HG03097 (cell line): ENCODE data around the gene ABHD15.

Source experiments
- ATAC-seq: cut with Tn5 transposase; IDR thresholded peaks from one replicate; pipeline ENCODE4 v1.9.1; 2021; ENCODE audit not compliant: unreplicated experiment, low FRiP score

ABHD15 gene

DNA sequence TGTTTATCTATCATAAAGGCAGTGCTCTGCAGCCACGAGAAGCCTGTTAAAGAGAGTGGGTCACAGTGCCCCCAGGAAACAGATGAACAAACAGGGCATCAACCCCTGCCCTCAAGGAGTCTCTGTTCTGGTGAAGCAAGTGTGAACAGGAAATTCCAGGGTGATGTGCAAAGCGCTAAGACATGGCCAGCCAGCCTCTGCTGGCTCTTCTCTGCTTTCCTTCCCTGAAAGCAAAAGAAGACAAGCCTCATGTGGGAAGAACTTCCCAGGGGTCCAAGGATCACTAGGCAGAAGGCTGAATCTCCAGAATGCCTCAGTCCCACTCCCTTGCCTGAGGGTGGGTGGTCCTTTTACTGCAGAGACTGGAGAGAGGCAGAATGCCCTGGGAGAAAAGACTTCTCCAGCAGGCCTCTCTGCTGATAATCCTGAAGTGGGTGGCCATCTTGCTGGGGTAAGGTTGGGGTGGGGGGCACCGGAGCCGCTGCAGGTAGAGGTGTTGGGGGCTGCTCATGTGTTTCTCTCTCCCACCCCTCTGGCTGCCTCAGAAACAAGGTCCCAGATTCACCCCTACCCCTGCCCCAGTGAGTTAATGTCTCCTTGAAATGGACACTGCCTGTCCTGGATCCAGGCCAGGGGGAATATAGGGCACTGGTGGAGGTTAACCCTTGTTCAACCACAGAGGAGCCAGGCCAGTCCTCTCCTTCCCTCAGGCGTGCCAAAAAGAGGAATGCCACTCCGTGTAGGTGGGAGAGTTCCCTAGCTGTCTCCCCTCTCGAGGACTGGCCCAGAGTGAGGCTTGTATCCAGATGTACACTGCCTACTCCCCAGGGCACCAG lies 28.5 kb upstream of the ABHD15 start:
- ATAC-seq = no peak

DNA sequence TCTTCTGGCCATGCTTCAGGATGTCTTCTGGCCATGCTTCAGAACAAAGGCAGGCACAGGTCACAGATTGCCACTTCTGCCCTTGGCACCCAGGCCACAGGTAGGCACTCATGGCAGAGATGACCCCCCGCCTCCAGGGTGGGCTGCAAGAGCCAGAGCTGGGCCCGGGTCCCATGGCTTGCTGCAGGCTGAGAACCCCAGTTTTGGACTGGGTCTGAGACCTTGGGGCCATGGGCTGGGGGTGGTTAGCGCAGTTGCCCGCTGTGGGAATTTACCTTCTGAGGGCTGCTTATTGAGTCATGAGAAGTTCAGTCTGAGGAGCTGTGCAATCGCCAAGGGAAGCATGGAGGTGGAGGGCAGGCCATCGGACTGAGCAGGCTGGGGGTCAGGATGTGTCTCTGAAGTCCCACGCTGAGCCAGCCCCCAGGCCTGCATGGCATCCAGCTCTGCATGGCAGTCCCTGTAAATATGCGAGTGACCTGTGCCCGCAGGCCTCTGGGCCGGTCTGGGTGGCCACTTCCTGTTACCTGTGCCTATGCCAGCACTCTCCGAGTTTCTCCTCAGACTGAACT lies 27.8 kb upstream of the ABHD15 start:
- no peak for ATAC-seq

DNA sequence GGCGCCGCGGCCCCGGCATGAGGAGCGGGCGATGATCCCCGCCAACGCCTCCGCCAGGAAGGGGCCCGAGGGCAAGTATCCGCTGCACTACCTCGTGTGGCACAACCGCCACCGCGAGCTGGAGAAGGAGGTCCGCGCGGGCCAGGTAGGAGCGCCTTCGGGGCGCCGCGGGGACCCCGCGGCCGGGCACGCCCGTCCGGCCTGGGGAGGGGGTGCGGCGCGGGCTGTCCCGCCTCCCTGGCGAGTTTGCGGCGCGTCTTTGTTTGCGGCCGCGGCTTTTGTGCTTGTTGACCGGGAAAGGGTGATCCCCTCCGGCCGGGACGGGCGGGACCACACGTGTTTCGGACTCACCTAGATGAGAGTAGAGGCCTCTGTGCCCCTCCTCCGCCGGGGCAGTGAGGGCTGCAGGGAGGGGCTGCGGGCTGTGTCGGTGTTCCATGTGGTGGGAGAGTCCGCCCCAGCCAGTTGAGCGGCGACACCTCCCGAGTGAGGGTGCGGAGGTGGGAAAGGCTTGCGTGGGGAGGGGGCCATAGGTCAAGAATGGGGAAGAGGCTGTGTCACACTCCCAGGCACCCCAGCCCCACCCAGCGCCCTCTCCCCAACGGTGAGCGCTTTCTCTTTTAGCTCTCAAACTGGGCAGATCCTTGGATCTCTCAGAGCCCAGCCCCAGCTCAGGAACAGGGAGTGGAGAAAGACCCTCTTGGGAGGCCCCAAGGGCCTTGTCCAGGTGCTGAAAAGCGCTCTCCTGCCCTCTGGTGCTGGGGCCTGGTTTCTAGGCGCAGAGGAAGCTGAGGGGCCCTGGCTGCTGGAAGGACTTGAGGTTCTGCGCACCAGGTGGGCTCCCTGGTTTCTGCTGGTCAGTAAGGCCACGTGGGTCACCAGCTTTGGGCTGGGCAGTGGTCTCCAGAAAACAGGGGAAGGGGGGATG lies 27.0 kb upstream of the ABHD15 start:
- ATAC-seq = no peak

DNA sequence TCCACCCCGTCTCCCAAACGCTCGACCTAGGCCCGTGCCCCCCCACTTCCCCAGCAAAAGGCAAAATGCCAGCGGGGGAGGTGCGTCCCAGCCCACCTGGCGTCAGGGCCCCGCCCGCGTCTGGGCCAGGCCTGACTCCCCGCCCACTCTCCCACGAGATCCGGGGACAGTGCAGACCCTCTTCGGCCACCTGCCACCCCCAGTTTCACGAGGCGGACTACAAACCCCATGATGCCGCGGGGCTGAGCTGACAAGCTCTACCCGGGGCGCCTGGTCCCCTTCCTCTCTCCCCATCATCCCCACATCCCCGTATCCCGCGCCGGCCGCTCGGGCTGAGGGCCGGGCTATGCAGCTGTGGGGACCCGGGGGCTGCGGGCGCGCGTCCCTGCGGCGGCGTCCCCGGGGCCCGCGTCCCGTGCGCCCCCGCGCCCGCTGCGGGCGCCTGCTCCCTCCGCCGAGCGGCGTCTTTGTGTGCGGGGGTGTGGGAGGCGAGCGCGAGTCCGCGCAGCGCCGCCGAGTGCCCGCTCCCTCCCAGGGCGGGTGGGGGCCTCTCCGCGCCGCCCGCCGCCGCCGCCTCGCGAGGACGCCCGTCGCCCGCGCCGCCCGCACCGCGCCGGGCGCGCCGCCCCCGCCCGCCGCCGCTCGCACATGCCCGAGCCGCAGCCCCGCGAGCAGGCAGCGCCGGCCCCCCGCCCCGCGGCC lies 26.2 kb upstream of the ABHD15 start, which contains the start of gene ANKRD13B:
ANKRD13B (plus strand) TSS at position 283 of the 702 bp plus-strand sequence. CDS start 490 bp downstream, outside the sequence.
- ATAC-seq = no peak

DNA sequence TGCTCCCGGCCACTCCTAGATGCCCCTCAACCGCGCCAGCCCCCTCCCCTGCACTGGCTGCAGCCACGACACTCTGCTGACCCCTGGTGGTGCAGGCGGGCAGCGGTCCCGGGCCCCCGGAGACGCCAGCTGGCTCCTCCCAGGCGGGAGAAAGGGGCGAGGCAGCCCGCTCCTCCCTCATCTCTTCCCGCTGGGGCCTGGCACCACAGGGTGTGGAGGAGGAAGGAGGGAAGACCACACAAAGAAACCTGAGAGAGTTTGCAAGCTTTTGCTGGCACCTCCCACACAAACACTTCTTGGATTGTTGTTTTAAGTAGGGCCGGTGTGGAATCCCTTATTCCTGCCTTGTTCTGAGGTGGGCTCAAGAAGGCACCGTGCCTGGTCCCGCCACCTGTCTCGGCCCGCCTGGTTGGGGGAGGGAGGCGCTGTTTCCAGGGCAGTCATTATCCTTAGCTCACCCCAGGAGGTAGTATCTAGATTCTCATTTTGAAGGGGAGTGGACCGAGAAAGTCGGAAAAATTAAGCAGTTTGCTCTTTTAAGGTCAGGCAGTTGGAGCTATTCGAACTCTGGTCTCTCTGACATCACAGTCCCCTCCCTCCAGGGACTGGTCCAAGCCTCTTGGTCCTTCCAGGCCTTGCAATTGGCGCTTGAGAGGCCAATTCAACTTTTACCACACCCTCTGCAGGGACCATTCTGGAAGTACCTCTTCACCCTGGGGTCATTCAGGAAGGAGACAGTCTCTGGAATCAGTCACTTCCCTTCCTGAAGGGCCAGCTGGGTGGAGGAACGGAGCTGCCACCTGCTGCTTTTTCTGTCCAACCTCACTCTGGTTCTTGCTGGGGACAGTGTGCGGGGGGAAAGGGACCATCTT lies 25.1 kb upstream of the ABHD15 start:
- ATAC-seq = no peak

DNA sequence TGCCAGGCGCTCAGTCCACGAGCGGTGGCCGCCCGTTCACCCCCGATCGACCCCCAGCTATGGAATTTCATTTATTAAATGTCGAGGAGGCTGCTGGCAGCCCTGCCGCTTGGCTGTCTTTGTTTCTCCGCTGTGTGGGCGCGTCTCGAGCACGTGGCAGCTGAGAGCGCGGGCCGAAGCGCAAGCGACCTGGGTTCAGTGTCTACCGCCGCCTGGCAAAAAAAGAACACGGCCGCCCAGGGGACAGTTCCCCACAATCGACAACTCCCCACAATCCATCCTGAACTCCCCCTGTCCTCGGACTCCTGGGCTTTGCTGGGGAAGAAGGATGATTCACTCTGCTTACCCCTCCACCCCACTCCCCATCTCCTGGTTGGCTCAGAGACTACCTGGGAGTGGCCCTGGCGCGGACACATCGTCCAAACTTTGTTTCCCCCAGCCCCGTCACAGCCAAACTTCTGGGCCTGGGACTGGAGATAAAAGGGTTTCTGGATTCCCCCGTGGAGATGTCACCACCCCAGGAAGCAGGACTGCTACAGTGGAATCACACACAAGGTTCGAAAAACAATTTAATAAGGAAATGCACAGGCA lies 24.4 kb upstream of the ABHD15 start:
- no peak for ATAC-seq

DNA sequence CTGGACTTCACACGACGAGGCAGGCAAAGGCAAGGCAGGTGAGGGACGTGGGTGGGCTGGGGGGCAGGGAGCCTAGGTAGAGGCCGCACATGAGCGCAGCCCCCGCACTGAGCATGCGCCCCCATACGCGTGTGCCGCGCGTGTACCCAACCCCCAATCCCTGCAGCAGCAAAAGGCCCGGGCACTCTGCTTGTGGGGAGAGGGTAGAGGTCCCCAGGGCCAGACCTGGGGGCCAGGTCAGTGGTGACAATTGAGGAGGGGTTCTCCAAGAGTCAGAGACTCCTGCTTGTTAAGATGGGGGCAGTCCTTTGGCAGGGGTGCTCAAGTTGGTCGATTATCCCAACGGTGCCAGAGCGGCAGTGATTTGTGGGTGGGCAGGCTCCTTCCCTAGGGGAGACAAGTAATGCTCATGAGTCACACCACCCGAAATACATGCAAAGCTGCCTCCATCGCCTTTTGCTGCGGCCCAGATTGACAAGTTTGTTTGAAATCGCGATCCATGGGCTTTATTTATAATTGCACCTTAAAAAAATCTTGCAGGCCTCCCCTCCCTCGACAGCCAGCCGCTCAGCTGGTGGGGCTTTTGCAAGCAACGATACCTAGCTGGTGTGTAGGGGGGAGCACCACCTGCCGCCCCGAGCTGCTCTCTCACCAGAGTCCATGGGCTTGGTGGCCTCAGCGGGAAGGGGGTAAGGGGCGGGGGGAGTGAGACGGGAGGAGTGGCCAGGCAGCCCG lies 23.7 kb upstream of the ABHD15 start:
- ATAC-seq = no peak

DNA sequence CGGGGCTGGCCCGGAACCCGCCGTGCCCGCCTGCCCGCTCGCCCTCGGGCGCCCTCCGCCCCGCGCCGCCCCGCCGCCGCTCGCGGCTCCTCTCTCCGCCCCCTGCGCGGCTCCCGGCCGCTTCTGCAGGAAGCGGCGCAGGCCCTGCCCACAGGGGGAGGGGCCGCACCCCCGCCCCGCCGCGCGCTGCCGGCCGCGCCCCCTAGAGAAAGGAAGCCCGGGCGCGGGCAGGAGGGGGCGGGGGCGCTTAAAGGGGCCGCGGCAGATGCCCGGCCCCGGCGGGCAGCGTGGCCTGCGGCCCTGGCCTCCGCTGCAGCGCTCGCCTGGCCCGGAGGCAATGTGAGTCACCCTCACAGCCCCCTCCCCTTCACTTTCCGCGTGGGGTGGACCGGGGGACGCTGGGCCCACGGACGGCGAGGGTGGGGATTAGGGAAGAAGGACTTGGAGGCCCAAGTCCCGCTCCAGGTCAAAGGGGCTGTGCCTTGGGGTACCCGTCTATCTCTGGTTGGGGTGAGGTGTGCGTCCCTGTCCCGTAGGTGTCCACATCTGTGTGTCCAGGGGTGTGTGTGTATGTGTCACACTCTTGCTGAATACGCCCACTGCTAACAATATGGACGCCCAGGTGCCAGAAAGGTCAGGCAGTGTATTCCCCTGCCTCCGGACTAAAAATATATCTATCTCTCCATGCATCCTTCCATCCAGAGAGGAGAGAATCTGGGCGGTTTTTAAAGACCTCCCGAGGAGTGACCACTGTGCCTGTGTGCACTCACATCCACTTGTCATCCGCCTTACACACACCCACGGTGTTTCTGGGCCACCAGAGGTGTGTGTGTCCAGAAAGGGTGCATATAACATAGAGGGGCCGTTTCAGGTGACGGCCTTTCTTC lies 22.9 kb upstream of the ABHD15 start, which contains the start of gene GIT1:
GIT1 (minus strand) TSS at position 125 of the 887 bp plus-strand sequence. CDS start 270 bp downstream, outside the sequence.
- ATAC-seq = peak; percentile 45

DNA sequence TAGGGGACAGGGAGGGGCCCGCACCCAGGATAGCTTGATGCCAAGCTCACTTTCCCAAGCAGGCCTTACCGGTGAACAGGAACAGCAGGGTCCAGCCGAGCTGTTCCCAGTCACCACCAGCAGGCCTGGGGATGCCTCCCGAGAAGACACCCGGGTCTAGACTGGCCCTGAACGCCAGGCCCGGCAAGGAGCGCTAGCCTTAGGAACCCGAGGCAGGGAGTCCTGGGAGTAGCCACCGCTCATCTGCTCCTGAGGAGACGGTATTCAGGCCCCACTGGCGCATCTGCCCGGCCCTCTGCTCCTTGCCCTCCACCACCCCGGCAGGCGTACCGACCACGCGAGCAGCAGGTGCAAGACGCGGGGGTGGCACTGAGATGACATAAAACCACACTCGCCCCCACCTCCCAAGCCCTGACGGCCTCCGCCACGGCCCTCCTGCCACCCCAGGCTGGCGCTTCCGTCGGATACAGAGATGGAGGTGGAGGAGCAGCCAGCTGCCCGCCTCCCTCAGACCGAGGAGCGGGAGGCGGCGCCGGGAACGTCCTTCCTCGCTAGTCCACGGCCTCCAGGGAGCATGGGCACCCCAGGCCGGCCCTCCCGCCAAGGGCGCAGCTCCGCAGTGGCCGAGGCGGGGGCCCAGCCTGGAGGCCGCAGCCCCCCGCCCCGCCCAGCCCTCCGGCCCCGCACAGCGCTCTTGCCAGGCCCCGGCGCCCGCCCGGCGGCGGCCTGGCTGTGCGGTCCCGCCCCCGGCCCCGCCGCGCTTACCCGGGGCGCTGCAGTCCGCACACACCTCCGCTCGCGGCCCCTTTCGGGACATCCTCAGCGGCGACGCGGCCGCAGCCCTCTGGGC lies 21.9 kb upstream of the ABHD15 start:
- ATAC-seq = peak; percentile 8

DNA sequence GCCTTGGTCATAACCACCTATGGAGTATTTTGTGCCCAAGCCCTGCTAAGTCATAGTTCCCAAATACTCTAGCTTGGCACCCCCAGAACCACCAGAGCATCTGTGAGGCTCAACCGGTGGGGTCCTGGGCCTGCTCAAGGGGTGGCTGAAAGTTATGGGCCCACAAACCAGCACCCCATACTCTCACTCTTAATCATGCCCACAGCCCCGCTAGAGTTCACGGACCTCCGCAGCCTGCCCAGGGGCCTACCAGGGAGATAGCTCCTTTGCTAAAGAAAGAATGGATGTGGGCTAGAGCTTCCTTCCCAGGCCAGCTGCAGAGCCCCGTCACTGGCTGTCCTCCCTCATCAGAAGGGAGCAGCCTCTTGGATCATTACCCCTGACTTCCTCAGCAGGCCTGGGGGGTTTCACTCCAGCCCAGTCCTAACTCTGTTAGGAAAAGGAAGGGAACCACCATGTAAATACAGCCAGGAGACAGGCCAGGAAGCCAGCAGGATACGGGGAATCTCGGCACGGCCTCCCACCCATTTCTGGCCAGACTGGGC lies 21.3 kb upstream of the ABHD15 start:
- no peak for ATAC-seq

DNA sequence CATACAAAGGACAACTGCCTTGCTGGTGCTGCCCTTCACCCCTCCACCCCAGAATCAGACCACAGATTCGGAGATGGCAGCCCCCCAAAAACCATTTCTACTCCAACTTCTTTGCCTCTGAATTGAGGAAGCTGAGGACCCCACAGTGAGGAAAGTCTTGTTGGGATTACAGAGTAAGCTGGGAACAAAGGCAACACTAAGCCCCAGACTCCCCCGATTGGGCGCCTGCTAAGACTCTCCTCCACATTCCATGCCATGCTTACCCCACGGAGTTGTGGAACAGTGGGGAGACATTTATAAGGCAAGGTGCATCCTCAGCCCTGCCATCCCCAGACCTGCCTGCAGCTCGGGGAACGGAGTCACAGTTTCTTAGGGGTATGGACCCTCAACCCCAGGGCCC lies 20.8 kb upstream of the ABHD15 start:
- no peak for ATAC-seq

DNA sequence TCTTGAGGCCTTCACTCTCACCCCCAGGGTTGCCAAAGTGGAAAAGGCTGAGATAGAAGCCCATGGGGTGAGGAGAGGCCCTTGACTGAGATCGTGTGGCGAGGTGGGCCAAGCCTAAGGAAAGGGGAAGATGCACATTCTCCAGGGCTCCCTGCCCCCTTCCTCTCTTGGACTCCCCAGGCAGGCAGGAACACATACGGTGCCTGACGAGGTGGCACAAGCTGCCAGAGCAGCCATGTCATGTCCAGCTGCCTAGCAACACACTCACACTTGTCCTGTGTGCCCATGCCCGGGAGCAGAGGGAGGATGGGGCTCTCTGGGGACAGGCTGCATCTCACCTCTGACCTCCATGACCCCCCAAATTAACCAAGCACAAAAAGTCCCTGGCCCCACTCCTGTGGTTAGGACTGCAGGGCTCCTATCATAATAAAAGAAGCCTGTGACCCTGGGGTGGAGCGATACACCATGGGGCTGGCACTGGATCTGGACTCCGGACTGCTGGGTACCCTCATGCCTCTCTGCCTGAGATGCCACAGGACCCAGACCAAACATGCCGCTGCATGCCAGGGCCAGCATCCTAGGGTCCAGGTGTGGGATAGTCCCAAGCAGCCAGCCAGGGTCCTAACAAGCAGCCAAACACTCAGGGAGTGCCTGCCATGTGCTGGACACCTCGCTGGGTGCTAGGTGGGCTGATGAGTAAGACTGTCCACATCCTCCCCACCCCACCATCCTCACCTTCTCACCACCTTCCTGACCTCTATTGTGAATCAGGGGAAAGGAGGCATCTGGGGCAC lies 20.0 kb upstream of the ABHD15 start:
- no peak for ATAC-seq

DNA sequence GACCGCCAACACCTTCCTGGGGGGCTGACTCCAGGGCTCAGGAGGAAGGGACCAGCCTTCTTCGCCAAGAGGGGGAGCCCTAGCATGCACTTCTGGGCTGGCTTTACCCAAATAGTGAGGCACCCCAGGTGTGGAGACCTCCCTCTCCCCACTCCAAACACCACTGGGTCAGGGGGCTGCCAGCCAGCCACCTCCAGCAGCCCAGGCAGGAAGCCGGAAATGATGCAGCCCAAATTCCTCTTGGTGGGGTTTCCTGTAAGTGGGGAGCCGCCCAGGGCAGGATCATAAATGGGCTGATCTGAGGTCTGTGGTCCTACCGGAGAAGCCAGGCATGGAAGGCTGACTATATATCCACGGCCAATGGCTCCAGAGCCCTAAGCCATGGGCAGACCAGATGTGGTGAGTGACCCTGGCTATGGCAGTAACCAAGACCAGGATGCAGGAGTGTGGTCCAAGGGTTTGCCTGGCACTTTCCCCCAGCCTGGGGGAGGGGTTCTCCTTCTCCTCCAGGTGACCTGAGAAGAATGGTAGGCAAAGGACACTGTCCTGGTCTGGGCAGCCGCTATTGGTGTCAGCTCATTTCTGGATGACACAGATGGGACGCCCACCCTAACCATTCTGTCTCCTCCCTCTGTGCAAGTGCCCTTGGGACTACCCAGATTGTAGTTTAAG lies 18.4 kb upstream of the ABHD15 start:
- ATAC-seq = no peak

DNA sequence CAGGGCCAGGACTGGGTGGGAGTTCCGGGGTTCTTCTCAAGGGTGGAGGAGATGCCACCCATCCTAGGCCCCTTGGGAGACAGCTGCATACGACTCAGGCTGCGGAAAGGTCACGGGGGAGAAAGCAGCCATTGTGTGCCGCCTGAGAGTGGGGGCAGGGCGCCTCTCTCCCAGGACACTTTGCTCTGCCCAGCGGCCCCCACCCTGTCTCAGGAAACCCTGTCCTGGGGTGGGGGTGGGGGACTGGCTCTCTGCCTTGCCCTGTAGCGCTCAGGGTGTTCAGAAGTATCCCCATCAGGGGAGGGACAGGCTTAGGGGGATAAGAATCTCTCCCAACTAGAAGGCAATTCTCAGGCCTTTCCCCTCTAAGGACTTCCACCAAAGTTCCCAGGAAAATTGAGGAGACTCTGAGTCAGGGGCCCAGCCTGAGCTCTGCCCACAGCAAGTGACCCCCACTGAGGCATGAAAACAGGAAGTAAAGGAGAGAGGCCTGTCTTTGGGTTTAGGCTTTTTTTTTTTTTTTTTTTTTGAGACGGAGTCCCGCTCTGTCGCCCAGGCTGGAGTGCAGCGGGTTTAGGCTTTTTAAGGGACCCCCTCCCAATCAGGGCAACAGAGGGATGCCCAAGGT lies 17.7 kb upstream of the ABHD15 start:
- ATAC-seq = no peak
